CD4-positive, alpha-beta T cell (primary cell): Measurements from ENCODE around the gene YARS1. TPM values are rescaled to one million over a fixed set of nuclear protein-coding genes. Genes with fewer than 3 reads are reported as not detected.

ENCODE experiments used
- ATAC-seq: fragments of 200-7000 bp; cut with Tn5 transposase; one replicate; pipeline ENCODE4 v1.10.0; 2022; ENCODE audit warnings: mild to moderate bottlenecking; ENCODE audit not compliant: poor library complexity
- CTCF ChIA-PET: fragments of 350-600 bp; sonication (Branson Sonifier 250); formaldehyde crosslinking; loops from one replicate; lab custom pipeline; 2021; ENCODE audit warnings: antibody characterized with exemption, inconsistent platforms; lab: Charles Lee
- POLR2A ChIA-PET: fragments of 350-600 bp; sonication (Branson Sonifier 250); formaldehyde crosslinking; loops from one replicate; lab custom pipeline; 2021; ENCODE audit warnings: antibody characterized with exemption, inconsistent platforms; lab: Charles Lee
- DNase-seq, 14 experiments: peaks; one replicate each; pipeline ENCODE4 v3.0.0-alpha.2; 2013 to 2020; ENCODE audit warnings: mixed read lengths in 2 of 14
- H3K27ac ChIP-seq, 2 donors: one replicate each; pipeline versions ENCODE4 v1.5.1 to v1.7.0; 2013; ENCODE audit warnings: low read length in 2 of 2, low read depth in 1 of 2, mild to moderate bottlenecking in 1 of 2
- H3K27me3 ChIP-seq, 2 experiments: 1 replicate in 1 of 2; 2 replicates in 1 of 2; pipeline versions ENCODE4 v1.6.1 to v1.7.0; 2013; ENCODE audit warnings: low read length in 2 of 2, control low read depth in 1 of 2, mild to moderate bottlenecking in 1 of 2, moderate library complexity in 1 of 2; ENCODE audit not compliant: insufficient read depth in 2 of 2, control insufficient read depth in 1 of 2
- H3K36me3 ChIP-seq: one replicate; pipeline ENCODE4 v1.6.1; 2013; ENCODE audit warnings: low read length, control low read depth; ENCODE audit not compliant: insufficient read depth
- H3K4me1 ChIP-seq: one replicate; pipeline ENCODE4 v1.6.1; 2013; ENCODE audit warnings: low read length, control low read depth; ENCODE audit not compliant: insufficient read depth
- H3K4me3 ChIP-seq: one replicate; pipeline ENCODE4 v1.5.1; 2013; ENCODE audit warnings: mild to moderate bottlenecking, low read length, moderate library complexity
- H3K9me3 ChIP-seq, 2 experiments: 1 replicate in 1 of 2; 2 replicates in 1 of 2; pipeline versions ENCODE4 v1.6.1 to v1.7.0; 2013; ENCODE audit warnings: low read length in 2 of 2, mild to moderate bottlenecking in 2 of 2, control low read depth in 1 of 2, moderate library complexity in 1 of 2; ENCODE audit not compliant: control insufficient read depth in 1 of 2, insufficient read depth in 1 of 2
- H3K27ac Mint-ChIP-seq: one replicate; pipeline ENCODE4 v1.8.0; 2020; ENCODE audit warnings: mixed read lengths
- H3K27me3 Mint-ChIP-seq: one replicate; pipeline ENCODE4 v1.8.0; 2021; ENCODE audit warnings: mixed read lengths
- H3K36me3 Mint-ChIP-seq: one replicate; pipeline ENCODE4 v1.8.0; 2021; ENCODE audit warnings: low read depth, mixed read lengths
- H3K4me1 Mint-ChIP-seq: one replicate; pipeline ENCODE4 v1.8.0; 2021; ENCODE audit warnings: low read depth, mixed read lengths
- H3K4me3 Mint-ChIP-seq: one replicate; pipeline ENCODE4 v1.8.0; 2020; ENCODE audit warnings: mild to moderate bottlenecking, mixed read lengths
- H3K9me3 Mint-ChIP-seq: one replicate; pipeline ENCODE4 v1.8.0; 2020; ENCODE audit warnings: mixed read lengths
- CTCF ChIP-seq: fragments of 200-600 bp; IDR thresholded peaks from one replicate; pipeline ENCODE4 v1.8.0; 2022; ENCODE audit warnings: antibody characterized with exemption, mild to moderate bottlenecking
- intact Hi-C, 2 experiments: fragments of 100-400 bp; cut with DNase I in 1 of 2; cut with micrococcal nuclease in 1 of 2; formaldehyde crosslinking; loops; one replicate each; pipeline versions ENCODE4 v1.15.1 to v1.9.0; 2023 to 2025; cut with DNase I, micrococcal nuclease
- total RNA-seq, 174 experiments: library from RNA in 2 of 174; stranded (reverse) in 2 of 174; gene quantifications; one replicate each; pipeline ENCODE4 v1.2.3 and lab custom pipeline; 2021 to 2026

YARS1 gene
- total RNA-seq, 2 experiments from 2014 or later, result 67.6 to 73.2 TPM

- Histone ChIP-seq H3K27me3 (peaks cover 12 to 16% of the 10 kb centered on the region in 2 experiments), H3K9me3 (peaks cover 0 to 4% of the 10 kb centered on the region in 2 experiments), H3K4me3 (no peak overlapping the region), H3K27ac (no peak overlapping the region), H3K36me3 (no peaks in the 10 kb centered on the region), H3K4me1 (peaks cover 10% of the 10 kb centered on the region)
- ChIA-PET CTCF (interaction anchor here (0.6 kb wide), 1 partner anchor 239 kb away, joined by 3 read pairs; no protein-coding TSS in a partner anchor), POLR2A (no interaction called here)
- DNase-seq, result no peak
- Mint-ChIP-seq H3K27ac (no peak overlapping the region), H3K36me3 (no peaks in the 10 kb centered on the region), H3K4me3 (no peak overlapping the region), H3K27me3 (peaks cover 27% of the 10 kb centered on the region), H3K4me1 (no peaks in the 10 kb centered on the region), H3K9me3 (no peaks in the 10 kb centered on the region)
- intact Hi-C loops, result no loop called here
- ATAC-seq, result no peak
- no peak for TF ChIP-seq CTCF
These were observed 71.0 kb downstream of the YARS1 start for GRCh38 chr1:32746130-32746529.

GRCh38 chr1:32744071-32744425 is 73.1 kb downstream of the YARS1 start:
- DNase-seq (no peak), ATAC-seq (no peak)
- intact Hi-C loops, result no loop called here
- no peak for TF ChIP-seq CTCF
- Mint-ChIP-seq H3K4me3 (no peak overlapping the region), H3K27me3 (peaks cover 39% of the 10 kb centered on the region), H3K36me3 (no peaks in the 10 kb centered on the region), H3K9me3 (no peaks in the 10 kb centered on the region), H3K27ac (no peak overlapping the region), H3K4me1 (no peaks in the 10 kb centered on the region)
- ChIA-PET CTCF (no interaction called here), POLR2A (no interaction called here)
- H3K27ac ChIP-seq, result no peak overlapping the region
- peaks cover 0 to 4% of the 10 kb centered on the region in 2 experiments for H3K9me3 ChIP-seq
- H3K36me3 ChIP-seq, result no peaks in the 10 kb centered on the region
- peaks cover 13% of the 10 kb centered on the region for H3K4me1 ChIP-seq
- no peak overlapping the region for H3K4me3 ChIP-seq
- peaks cover 18 to 27% of the 10 kb centered on the region in 2 experiments for H3K27me3 ChIP-seq

GRCh38 chr1:32743380-32744070 is 73.6 kb downstream of the YARS1 start:
- CTCF ChIA-PET, result interaction anchor here (1.2 kb wide), 1 partner anchor 30 kb away, joined by 5 read pairs; no protein-coding TSS in a partner anchor
- H3K4me3 Mint-ChIP-seq, result no peak overlapping the region

More at GRCh38 chr1:32743380-32744070, 73.6 kb downstream of the YARS1 start:
- Histone ChIP-seq H3K27me3 (peaks cover 18 to 27% of the 10 kb centered on the region in 2 experiments), H3K4me1 (peaks cover 13% of the 10 kb centered on the region), H3K36me3 (no peaks in the 10 kb centered on the region), H3K4me3 (no peak overlapping the region), H3K27ac (no peak overlapping the region), H3K9me3 (peaks cover 0 to 4% of the 10 kb centered on the region in 2 experiments)
- H3K9me3 Mint-ChIP-seq, result no peaks in the 10 kb centered on the region
- intact Hi-C loops, result no loop called here
- POLR2A ChIA-PET, result no interaction called here
- no peak for TF ChIP-seq CTCF
- no peak for DNase-seq
- H3K36me3 Mint-ChIP-seq, result no peaks in the 10 kb centered on the region
- no peak overlapping the region for H3K27ac Mint-ChIP-seq
- no peak for ATAC-seq
- H3K4me1 Mint-ChIP-seq, result no peaks in the 10 kb centered on the region
- H3K27me3 Mint-ChIP-seq, result peaks cover 39% of the 10 kb centered on the region
